Cardiac fibroblast (primary cell): ENCODE results near the gene PCNX4.

Experiments used
- DNase-seq, 2 donors: peaks; one replicate each; pipeline versions ENCODE4 v3.0.0 to v3.0.0-alpha.2; 2010; ENCODE audit warnings: low read depth in 2 of 2
- H3K4me3 ChIP-seq, 2 donors: replicated peaks in 1 of 2; 1 replicate in 1 of 2; 2 replicates in 1 of 2; pipeline ENCODE4 v1.5.1; 2011; ENCODE audit warnings: low read depth in 2 of 2, low read length in 2 of 2, mild to moderate bottlenecking in 2 of 2, moderate library complexity in 1 of 2
- CTCF ChIP-seq: IDR thresholded peaks from one replicate; pipeline ENCODE4 v1.5.1; 2011; ENCODE audit warnings: low read depth, mild to moderate bottlenecking, low read length, inconsistent platforms

Gene PCNX4

GRCh38 chr14:60217713-60218112 is 126.0 kb downstream of the PCNX4 start:
- no peak for TF ChIP-seq CTCF
- no peak for DNase-seq
- H3K4me3 ChIP-seq = no peak overlapping the region
